Cardiac fibroblast (primary cell): Measurements from ENCODE around the gene HDHD3.
A peak's percentile ranks its signal among the peaks of the same experiment; 100 is the strongest.

Source experiments
- DNase-seq, 2 donors: peaks; one replicate each; pipeline versions ENCODE4 v3.0.0 to v3.0.0-alpha.2; 2010; ENCODE audit warnings: low read depth in 2 of 2
- H3K4me3 ChIP-seq, 2 donors: replicated peaks in 1 of 2; 1 replicate in 1 of 2; 2 replicates in 1 of 2; pipeline ENCODE4 v1.5.1; 2011; ENCODE audit warnings: low read depth in 2 of 2, low read length in 2 of 2, mild to moderate bottlenecking in 2 of 2, moderate library complexity in 1 of 2
- TF ChIP-seq, protein P1 (sequence below): IDR thresholded peaks from one replicate; pipeline ENCODE4 v1.5.1; 2011; ENCODE audit warnings: low read depth, mild to moderate bottlenecking, low read length, inconsistent platforms

The HDHD3 gene

DNA sequence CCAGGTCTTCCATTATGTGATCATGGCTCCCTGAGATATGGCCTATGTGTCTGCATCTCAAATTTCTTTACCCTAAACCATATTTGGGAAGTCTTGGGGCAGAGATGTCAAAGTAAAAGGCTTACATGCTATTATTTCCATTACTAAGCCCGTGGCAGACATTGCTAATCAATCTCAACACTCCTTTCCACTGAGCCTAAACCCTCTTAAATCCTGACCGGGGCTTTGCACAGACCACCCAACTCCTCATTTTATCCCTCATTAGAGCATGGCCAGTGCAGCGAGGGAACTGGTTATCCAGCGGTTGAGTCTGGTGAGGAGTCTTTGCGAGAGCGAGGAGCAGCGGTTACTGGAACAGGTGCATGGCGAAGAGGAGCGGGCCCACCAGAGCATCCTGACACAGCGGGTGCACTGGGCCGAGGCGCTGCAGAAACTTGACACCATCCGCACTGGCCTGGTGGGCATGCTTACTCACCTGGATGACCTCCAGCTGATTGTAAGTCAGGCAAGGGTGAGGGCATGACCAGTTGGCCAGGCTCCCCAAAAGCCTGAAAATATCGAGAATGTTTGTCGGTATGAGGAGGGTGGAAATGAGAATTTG lies 16.4 kb downstream of the HDHD3 start:
- TF ChIP-seq, protein P1, sequence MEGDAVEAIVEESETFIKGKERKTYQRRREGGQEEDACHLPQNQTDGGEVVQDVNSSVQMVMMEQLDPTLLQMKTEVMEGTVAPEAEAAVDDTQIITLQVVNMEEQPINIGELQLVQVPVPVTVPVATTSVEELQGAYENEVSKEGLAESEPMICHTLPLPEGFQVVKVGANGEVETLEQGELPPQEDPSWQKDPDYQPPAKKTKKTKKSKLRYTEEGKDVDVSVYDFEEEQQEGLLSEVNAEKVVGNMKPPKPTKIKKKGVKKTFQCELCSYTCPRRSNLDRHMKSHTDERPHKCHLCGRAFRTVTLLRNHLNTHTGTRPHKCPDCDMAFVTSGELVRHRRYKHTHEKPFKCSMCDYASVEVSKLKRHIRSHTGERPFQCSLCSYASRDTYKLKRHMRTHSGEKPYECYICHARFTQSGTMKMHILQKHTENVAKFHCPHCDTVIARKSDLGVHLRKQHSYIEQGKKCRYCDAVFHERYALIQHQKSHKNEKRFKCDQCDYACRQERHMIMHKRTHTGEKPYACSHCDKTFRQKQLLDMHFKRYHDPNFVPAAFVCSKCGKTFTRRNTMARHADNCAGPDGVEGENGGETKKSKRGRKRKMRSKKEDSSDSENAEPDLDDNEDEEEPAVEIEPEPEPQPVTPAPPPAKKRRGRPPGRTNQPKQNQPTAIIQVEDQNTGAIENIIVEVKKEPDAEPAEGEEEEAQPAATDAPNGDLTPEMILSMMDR = no peak
- no peak for DNase-seq
- H3K4me3 ChIP-seq = no peak overlapping the region

DNA sequence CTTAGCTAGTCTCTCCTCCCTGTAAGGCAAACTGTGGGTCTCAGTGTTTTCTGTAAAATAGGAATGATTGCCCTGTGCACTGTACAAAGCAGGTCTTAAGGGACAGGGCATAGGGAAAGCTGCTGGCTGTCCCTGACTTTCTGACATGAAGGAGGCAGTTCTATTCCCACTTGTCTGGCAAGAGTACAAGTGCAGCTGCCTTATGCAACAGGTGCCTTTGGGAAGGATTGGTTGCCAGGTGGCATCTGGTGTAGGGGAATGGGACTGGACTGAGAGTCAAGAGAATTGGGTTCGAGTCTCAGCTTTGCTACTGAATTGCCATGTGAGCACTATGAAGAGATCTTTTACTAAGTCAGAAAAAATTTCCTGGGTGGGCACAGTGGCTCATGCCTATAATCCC lies 17.4 kb downstream of the HDHD3 start:
- no peak for DNase-seq
- TF ChIP-seq, protein P1 = no peak
- H3K4me3 ChIP-seq = no peak overlapping the region

DNA sequence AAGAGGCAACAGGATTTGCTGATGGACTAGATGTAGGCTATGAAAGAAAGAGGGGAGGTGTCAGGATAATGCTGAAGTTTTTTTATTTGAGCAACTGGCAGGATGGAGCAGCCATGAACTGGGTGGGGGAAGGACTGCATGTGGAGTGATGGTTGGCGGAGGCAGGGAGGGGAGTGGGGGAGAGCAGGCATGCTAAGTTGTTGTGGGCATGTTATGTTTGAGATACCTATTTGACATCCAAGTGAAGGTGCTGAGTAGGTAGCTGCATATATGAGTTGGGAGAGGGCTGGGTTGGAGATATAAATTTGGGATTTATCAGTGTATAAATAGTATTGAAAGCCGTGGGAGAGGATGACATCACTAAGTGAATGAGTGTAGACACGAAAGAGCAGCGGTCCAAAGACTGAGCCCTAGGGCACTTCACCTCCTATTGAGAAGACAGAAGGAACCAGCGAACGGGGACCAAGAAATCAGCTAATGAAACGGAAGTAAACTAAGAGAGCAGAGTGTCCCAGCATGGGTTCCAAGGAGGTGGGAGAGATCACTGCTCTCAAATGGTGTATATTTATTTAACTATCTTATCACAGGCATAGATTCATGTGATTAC lies 20.0 kb downstream of the HDHD3 start:
- TF ChIP-seq, protein P1 = no peak
- DNase-seq = no peak
- H3K4me3 ChIP-seq = no peak overlapping the region

DNA sequence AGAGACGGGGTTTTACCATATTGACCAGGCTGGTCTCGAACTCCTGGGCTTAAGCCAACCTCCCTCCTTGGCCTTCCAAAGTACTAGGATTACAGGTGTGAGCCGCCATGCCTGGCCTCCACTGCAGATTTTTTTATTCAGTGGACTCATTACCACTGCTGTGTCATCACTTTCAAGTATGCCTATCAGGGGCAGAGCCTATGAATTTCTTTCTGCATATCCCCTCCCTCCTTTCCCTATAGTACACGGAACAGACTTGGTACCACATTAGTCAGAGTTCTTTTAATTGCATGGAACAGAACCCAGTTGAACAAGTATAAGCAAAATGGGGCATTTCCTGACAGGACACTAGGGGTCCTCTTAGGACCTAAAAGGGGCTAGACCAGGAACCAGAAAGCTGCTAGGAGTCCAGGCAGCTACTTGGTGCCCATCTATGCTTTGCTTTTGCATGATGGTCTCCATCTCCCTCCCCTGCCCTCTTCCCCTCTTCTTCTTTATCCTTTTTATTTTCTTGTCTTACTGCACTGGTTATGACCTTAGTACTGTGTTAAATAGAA lies 21.7 kb downstream of the HDHD3 start:
- DNase-seq = peak; percentile 35 to 43

DNA sequence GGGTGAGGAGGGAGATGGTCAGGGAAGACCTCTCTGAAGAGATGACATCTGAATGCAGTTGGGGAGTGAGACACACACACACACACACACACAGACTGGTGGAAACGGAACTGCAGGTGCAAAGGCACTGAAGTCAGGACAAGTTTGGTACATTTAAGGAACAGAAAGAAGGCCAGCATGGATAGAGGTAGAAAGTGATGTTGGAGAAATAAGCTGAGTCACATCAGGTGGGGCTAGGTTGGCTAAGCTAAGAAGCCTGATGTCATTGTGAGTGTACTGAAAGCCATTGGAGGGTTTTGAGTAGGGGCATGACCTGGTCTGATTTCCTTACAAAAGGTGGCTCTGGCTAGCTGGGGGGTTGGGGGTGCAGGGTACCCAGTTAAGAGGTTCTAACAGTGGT lies 24.4 kb downstream of the HDHD3 start:
- H3K4me3 ChIP-seq = no peak overlapping the region
- TF ChIP-seq, protein P1 = no peak
- DNase-seq = no peak

More for the DNA sequence above, 21.7 kb downstream of the HDHD3 start:
- TF ChIP-seq, protein P1 = no peak
- no peak overlapping the region for H3K4me3 ChIP-seq

DNA sequence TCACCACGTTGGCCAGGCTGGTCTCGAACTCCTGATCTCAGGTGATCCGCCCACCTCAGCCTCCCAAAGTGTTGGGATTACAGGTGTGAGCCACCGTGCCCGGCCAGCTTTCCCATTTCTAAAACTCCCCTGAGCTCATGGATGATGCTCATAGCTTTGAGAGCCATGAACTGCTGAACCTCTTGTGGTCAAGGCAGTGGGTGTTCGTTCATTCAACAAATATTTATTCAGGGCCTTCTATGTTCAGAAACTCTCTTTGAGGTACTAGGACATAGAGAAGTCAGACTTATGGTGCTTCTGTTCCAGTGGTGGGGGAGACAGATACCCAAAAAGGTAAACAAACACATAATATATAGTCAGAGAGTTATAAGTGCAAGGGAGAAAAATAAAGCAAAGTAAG lies 24.8 kb downstream of the HDHD3 start:
- no peak for DNase-seq
- TF ChIP-seq, protein P1 = no peak
- no peak overlapping the region for H3K4me3 ChIP-seq
